Ascending aorta (tissue), 2 donors: ENCODE results near the gene RPUSD1. TPM values are rescaled to one million over a fixed set of nuclear protein-coding genes. Genes with fewer than 3 reads are reported as not detected.

Experiments used
- DNase-seq, 2 donors: peaks; one replicate each; pipeline ENCODE4 v3.0.0-alpha.2; 2019; ENCODE audit warnings: low spot score in 2 of 2
- H3K27ac ChIP-seq, 2 donors: fragments of 200-600 bp; sonication (generic); one replicate each; pipeline ENCODE4 v1.5.1; 2016 to 2017; ENCODE audit warnings: mild to moderate bottlenecking in 1 of 2
- H3K27me3 ChIP-seq: fragments of 200-600 bp; sonication (generic); one replicate; pipeline ENCODE4 v1.5.1; 2017
- H3K36me3 ChIP-seq, 2 donors: fragments of 200-600 bp; sonication (generic); one replicate each; pipeline ENCODE4 v1.5.1; 2016
- H3K4me1 ChIP-seq, 2 donors: fragments of 200-600 bp; sonication (generic); one replicate each; pipeline ENCODE4 v1.5.1; 2016 to 2017; ENCODE audit warnings: mild to moderate bottlenecking in 1 of 2
- H3K4me3 ChIP-seq, 2 donors: fragments of 200-600 bp; sonication (generic); one replicate each; pipeline ENCODE4 v1.5.1; 2016 to 2017; ENCODE audit warnings: mild to moderate bottlenecking in 1 of 2
- H3K9me3 ChIP-seq, 2 donors: fragments of 200-600 bp; sonication (generic); one replicate each; pipeline ENCODE4 v1.5.1; 2016
- CTCF ChIP-seq, 3 experiments: fragments of 200-600 bp in 2 of 3; fragments of 450-650 bp in 1 of 3; sonication (generic) in 2 of 3; IDR thresholded peaks; one replicate each; pipeline ENCODE4 v1.5.1; 2016 to 2019; ENCODE audit warnings: antibody characterized with exemption in 3 of 3, mild to moderate bottlenecking in 1 of 3, moderate library complexity in 1 of 3
- intact Hi-C: fragments of 100-400 bp; cut with DNase I; formaldehyde crosslinking; loops from one replicate; pipeline ENCODE4 v1.15.1; 2023
- total RNA-seq: library from RNA; depleted of rRNA; stranded (reverse); fragments of >200 nt; gene quantifications from one replicate; pipeline ENCODE4 v1.1.0, GENCODE V29; 2016

The RPUSD1 gene
- total RNA-seq, 1 donor from 2014 or later, result 4.8 TPM

GRCh38 chr16:763369-764183 lies 24.6 kb downstream of the RPUSD1 start:
- no peaks in the 10 kb centered on the region for H3K9me3 ChIP-seq
- H3K27me3 ChIP-seq, result no peaks in the 10 kb centered on the region
- intact Hi-C loops, result no loop called here
- H3K27ac ChIP-seq, result no peak overlapping the region
- H3K4me3 ChIP-seq, result no peak overlapping the region
- H3K36me3 ChIP-seq, result no peaks in the 10 kb centered on the region
- no peaks in the 10 kb centered on the region for H3K4me1 ChIP-seq
- TF ChIP-seq CTCF (IDR thresholded peaks at IDR 0.05), result no peak
- no peak for DNase-seq

- no peaks in the 10 kb centered on the region for H3K9me3 ChIP-seq
- H3K36me3 ChIP-seq, result no peaks in the 10 kb centered on the region
- no peak for DNase-seq
- TF ChIP-seq CTCF (IDR thresholded peaks at IDR 0.05), result no peak
- H3K27me3 ChIP-seq, result no peaks in the 10 kb centered on the region
- intact Hi-C loops, result no loop called here
- no peak overlapping the region for H3K4me3 ChIP-seq
- no peaks in the 10 kb centered on the region for H3K4me1 ChIP-seq
- no peak overlapping the region for H3K27ac ChIP-seq
These were observed 25.4 kb downstream of the RPUSD1 start for GRCh38 chr16:762595-763268.

- H3K4me1 ChIP-seq, result no peaks in the 10 kb centered on the region
- no peaks in the 10 kb centered on the region for H3K36me3 ChIP-seq
- no peak for DNase-seq
- no peak overlapping the region for H3K4me3 ChIP-seq
- no peaks in the 10 kb centered on the region for H3K27me3 ChIP-seq
- intact Hi-C loops, result no loop called here
- no peak overlapping the region for H3K27ac ChIP-seq
- no peaks in the 10 kb centered on the region for H3K9me3 ChIP-seq
- TF ChIP-seq CTCF (IDR thresholded peaks at IDR 0.05), result no peak
These were observed 26.3 kb downstream of the RPUSD1 start for GRCh38 chr16:761625-762513.

GRCh38 chr16:760545-761343 lies 27.4 kb downstream of the RPUSD1 start, which contains the start of gene MSLN:
TSS of gene MSLN (plus strand) at chr16:760734. CDS start at chr16:762681, 1,947 bp downstream.
- no peak for TF ChIP-seq CTCF (IDR thresholded peaks at IDR 0.05)
- intact Hi-C loops, result no loop called here

GRCh38 chr16:760065-760464 lies 28.1 kb downstream of the RPUSD1 start:
- Histone ChIP-seq H3K27ac (no peak overlapping the region), H3K4me3 (no peak overlapping the region), H3K27me3 (no peaks in the 10 kb centered on the region), H3K9me3 (no peaks in the 10 kb centered on the region), H3K36me3 (no peaks in the 10 kb centered on the region), H3K4me1 (no peaks in the 10 kb centered on the region)
- no peak for DNase-seq
- no peak for TF ChIP-seq CTCF (IDR thresholded peaks at IDR 0.05)
- intact Hi-C loops, result no loop called here

More at GRCh38 chr16:760545-761343, 27.4 kb downstream of the RPUSD1 start, which contains the start of gene MSLN:
- Histone ChIP-seq H3K27ac (no peak within 1 kb of the TSS), H3K9me3 (no peaks in the 10 kb centered on the region), H3K4me1 (no peaks in the 10 kb centered on the region), H3K4me3 (no peak within 1 kb of the TSS), H3K27me3 (no peaks in the 10 kb centered on the region), H3K36me3 (no peaks in the 10 kb centered on the region)
- no peak for DNase-seq
